GM23338 (cell line): ENCODE measurements around the gene BNC2. TPM values are rescaled to one million over a fixed set of nuclear protein-coding genes. Genes with fewer than 3 reads are reported as not detected.

Source experiments
- ATAC-seq: fragments of 200-7000 bp; cut with Tn5 transposase; 3 replicates; pipeline ENCODE4 v1.9.1; 2020
- DNase-seq: peaks from one replicate; pipeline ENCODE4 v3.0.0-alpha.2; 2015; ENCODE audit warnings: low spot score
- H2AFZ ChIP-seq: fragments of 200-600 bp; sonication (generic); 2 replicates; pipeline ENCODE4 v1.8.0; 2016; ENCODE audit warnings: antibody characterized with exemption, mild to moderate bottlenecking, moderate library complexity
- H3F3A ChIP-seq: fragments of 200-600 bp; sonication (generic); replicated peaks from 2 replicates; pipeline ENCODE4 v1.8.0; 2017; ENCODE audit warnings: antibody characterized with exemption, mixed run types, low read depth
- H3K27ac ChIP-seq: fragments of 200-600 bp; sonication (generic); 2 replicates; pipeline ENCODE4 v1.6.1; 2016; ENCODE audit warnings: low read depth
- H3K27me3 ChIP-seq: fragments of 200-600 bp; sonication (generic); 2 replicates; pipeline ENCODE4 v1.8.0; 2016; ENCODE audit warnings: mild to moderate bottlenecking, mixed run types, moderate library complexity; ENCODE audit not compliant: insufficient read depth
- H3K36me3 ChIP-seq: fragments of 200-600 bp; sonication (generic); 2 replicates; pipeline ENCODE4 v1.8.0; 2016; ENCODE audit warnings: mild to moderate bottlenecking; ENCODE audit not compliant: insufficient read depth
- H3K4me1 ChIP-seq: fragments of 200-600 bp; sonication (generic); 2 replicates; pipeline ENCODE4 v1.8.0; 2016; ENCODE audit warnings: mild to moderate bottlenecking, moderate library complexity; ENCODE audit not compliant: insufficient read depth
- H3K4me2 ChIP-seq: fragments of 200-600 bp; sonication (generic); 2 replicates; pipeline ENCODE4 v1.7.1; 2017; ENCODE audit warnings: mixed run types
- H3K4me3 ChIP-seq: fragments of 200-600 bp; sonication (generic); 2 replicates; pipeline ENCODE4 v1.6.1; 2016; ENCODE audit warnings: mixed run types
- H3K79me2 ChIP-seq: fragments of 200-600 bp; sonication (generic); replicated peaks from 2 replicates; pipeline ENCODE4 v1.8.0; 2017; ENCODE audit warnings: mild to moderate bottlenecking; ENCODE audit not compliant: insufficient read depth
- H3K9me2 ChIP-seq: fragments of 200-600 bp; sonication (generic); 2 replicates; pipeline ENCODE4 v1.8.0; 2017; ENCODE audit not compliant: insufficient read depth
- H4K20me1 ChIP-seq: fragments of 200-600 bp; sonication (generic); replicated peaks from 2 replicates; pipeline ENCODE4 v1.8.0; 2017; ENCODE audit warnings: mild to moderate bottlenecking; ENCODE audit not compliant: insufficient read depth
- H3K27ac Mint-ChIP-seq: 2 replicates; pipeline ENCODE4 v1.8.0; 2020; ENCODE audit warnings: inconsistent platforms, mild to moderate bottlenecking, moderate library complexity, mixed read lengths
- H3K27me3 Mint-ChIP-seq: 3 replicates; pipeline ENCODE4 v1.8.0; 2022; ENCODE audit warnings: low read depth, mild to moderate bottlenecking, moderate library complexity, mixed read lengths, inconsistent platforms; ENCODE audit not compliant: insufficient read depth, poor library complexity
- H3K36me3 Mint-ChIP-seq: 3 replicates; pipeline ENCODE4 v1.8.0; 2021; ENCODE audit warnings: low read depth, mild to moderate bottlenecking, inconsistent platforms, moderate library complexity, mixed read lengths
- H3K4me1 Mint-ChIP-seq: 3 replicates; pipeline ENCODE4 v1.8.0; 2020; ENCODE audit warnings: mild to moderate bottlenecking, inconsistent platforms, mixed read lengths
- H3K4me3 Mint-ChIP-seq: 3 replicates; pipeline ENCODE4 v1.8.0; 2021; ENCODE audit warnings: moderate library complexity, mild to moderate bottlenecking, inconsistent platforms, mixed read lengths
- H3K9me3 Mint-ChIP-seq: 3 replicates; pipeline ENCODE4 v1.8.0; 2020; ENCODE audit warnings: moderate library complexity, mild to moderate bottlenecking, inconsistent platforms, mixed read lengths
- CREB1 ChIP-seq: fragments of 250-450 bp; sonication (Bioruptor Pico); IDR thresholded peaks from 2 replicates; pipeline ENCODE4 v1.5.0; 2020; ENCODE audit warnings: low read depth, mild to moderate bottlenecking, moderate library complexity
- EZH2phosphoT487 ChIP-seq: fragments of 200-600 bp; sonication (generic); IDR thresholded peaks from one replicate; pipeline ENCODE4 v1.8.1; 2018; ENCODE audit warnings: antibody characterized with exemption; ENCODE audit not compliant: unreplicated experiment
- JUNB ChIP-seq: IDR thresholded peaks from one replicate; pipeline ENCODE4 v1.6.1; 2016; ENCODE audit warnings: antibody characterized with exemption; ENCODE audit not compliant: unreplicated experiment
- POLR2AphosphoS5 ChIP-seq: IDR thresholded peaks from 2 replicates; pipeline ENCODE4 v1.6.1; 2016; ENCODE audit warnings: antibody characterized with exemption, low read depth
- polyA plus RNA-seq: library from polyadenylated mRNA; unstranded; fragments of >200 nt; fragmentation: Nextera tagmentation; extraction: Ambion mirVana; gene quantifications from 2 replicates; pipeline ENCODE4 v1.2.1, GENCODE V29; 2016
- total RNA-seq: library from RNA; depleted of rRNA; stranded (reverse); fragments of >200 nt; shearing (Covaris generic); gene quantifications from 2 replicates; pipeline ENCODE4 v1.2.3, GENCODE V29; 2014
- TF ChIP-seq, protein P1 (sequence below): fragments of 250-450 bp; sonication (Bioruptor Pico); IDR thresholded peaks from 2 replicates; pipeline ENCODE4 v1.5.0; 2020; ENCODE audit warnings: mild to moderate bottlenecking, moderate library complexity
- TF ChIP-seq, protein P2 (sequence below): IDR thresholded peaks from 2 replicates; pipeline ENCODE4 v1.6.1; 2016; ENCODE audit warnings: antibody characterized with exemption

BNC2 gene
- total and polyA plus RNA-seq, 2 experiments from 2014 or later = 12.7 to 13.2 TPM

DNA sequence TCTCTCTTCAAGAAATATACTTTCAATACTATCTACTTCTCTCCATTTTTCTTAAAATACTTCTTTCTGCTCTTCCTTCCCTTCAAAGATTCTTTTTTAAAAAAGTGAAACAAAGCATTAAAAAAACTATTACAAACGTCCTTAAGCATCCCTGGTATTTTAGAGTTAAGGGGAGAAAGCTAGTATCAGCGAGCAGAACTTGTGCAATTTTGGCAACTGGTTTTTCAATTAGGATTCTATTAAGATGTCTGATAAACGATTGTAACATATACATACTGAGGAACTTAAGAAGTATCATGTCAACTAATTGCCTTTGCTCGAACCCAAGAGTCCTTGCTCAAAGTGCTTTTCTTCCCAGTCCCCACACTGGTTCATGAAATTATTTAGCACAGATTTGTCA is 459.2 kb downstream of the BNC2 start:
- TF ChIP-seq, protein P1, sequence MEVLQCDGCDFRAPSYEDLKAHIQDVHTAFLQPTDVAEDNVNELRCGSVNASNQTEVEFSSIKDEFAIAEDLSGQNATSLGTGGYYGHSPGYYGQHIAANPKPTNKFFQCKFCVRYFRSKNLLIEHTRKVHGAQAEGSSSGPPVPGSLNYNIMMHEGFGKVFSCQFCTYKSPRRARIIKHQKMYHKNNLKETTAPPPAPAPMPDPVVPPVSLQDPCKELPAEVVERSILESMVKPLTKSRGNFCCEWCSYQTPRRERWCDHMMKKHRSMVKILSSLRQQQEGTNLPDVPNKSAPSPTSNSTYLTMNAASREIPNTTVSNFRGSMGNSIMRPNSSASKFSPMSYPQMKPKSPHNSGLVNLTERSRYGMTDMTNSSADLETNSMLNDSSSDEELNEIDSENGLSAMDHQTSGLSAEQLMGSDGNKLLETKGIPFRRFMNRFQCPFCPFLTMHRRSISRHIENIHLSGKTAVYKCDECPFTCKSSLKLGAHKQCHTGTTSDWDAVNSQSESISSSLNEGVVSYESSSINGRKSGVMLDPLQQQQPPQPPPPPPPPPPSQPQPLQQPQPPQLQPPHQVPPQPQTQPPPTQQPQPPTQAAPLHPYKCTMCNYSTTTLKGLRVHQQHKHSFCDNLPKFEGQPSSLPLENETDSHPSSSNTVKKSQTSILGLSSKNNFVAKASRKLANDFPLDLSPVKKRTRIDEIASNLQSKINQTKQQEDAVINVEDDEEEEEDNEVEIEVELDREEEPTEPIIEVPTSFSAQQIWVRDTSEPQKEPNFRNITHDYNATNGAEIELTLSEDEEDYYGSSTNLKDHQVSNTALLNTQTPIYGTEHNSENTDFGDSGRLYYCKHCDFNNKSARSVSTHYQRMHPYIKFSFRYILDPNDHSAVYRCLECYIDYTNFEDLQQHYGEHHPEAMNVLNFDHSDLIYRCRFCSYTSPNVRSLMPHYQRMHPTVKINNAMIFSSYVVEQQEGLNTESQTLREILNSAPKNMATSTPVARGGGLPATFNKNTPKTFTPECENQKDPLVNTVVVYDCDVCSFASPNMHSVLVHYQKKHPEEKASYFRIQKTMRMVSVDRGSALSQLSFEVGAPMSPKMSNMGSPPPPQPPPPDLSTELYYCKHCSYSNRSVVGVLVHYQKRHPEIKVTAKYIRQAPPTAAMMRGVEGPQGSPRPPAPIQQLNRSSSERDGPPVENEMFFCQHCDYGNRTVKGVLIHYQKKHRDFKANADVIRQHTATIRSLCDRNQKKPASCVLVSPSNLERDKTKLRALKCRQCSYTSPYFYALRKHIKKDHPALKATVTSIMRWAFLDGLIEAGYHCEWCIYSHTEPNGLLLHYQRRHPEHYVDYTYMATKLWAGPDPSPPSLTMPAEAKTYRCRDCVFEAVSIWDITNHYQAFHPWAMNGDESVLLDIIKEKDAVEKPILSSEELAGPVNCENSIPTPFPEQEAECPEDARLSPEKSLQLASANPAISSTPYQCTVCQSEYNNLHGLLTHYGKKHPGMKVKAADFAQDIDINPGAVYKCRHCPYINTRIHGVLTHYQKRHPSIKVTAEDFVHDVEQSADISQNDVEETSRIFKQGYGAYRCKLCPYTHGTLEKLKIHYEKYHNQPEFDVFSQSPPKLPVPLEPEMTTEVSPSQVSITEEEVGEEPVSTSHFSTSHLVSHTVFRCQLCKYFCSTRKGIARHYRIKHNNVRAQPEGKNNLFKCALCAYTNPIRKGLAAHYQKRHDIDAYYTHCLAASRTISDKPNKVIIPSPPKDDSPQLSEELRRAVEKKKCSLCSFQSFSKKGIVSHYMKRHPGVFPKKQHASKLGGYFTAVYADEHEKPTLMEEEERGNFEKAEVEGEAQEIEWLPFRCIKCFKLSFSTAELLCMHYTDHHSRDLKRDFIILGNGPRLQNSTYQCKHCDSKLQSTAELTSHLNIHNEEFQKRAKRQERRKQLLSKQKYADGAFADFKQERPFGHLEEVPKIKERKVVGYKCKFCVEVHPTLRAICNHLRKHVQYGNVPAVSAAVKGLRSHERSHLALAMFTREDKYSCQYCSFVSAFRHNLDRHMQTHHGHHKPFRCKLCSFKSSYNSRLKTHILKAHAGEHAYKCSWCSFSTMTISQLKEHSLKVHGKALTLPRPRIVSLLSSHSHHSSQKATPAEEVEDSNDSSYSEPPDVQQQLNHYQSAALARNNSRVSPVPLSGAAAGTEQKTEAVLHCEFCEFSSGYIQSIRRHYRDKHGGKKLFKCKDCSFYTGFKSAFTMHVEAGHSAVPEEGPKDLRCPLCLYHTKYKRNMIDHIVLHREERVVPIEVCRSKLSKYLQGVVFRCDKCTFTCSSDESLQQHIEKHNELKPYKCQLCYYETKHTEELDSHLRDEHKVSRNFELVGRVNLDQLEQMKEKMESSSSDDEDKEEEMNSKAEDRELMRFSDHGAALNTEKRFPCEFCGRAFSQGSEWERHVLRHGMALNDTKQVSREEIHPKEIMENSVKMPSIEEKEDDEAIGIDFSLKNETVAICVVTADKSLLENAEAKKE (CRISPR knock-in tag) = no peak
- no peak for TF ChIP-seq EZH2phosphoT487
- no peak for TF ChIP-seq CREB1
- TF ChIP-seq, protein P2, sequence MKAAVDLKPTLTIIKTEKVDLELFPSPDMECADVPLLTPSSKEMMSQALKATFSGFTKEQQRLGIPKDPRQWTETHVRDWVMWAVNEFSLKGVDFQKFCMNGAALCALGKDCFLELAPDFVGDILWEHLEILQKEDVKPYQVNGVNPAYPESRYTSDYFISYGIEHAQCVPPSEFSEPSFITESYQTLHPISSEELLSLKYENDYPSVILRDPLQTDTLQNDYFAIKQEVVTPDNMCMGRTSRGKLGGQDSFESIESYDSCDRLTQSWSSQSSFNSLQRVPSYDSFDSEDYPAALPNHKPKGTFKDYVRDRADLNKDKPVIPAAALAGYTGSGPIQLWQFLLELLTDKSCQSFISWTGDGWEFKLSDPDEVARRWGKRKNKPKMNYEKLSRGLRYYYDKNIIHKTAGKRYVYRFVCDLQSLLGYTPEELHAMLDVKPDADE = no peak
- no peak for TF ChIP-seq JUNB
- no peak for TF ChIP-seq POLR2AphosphoS5
- DNase-seq (no peak), ATAC-seq (no peak)
- Histone ChIP-seq H3K4me1 (peaks cover 19% of the 10 kb centered on the region), H3K9me2 (no peaks in the 10 kb centered on the region), H3K36me3 (no peaks in the 10 kb centered on the region), H3K4me2 (no peak overlapping the region), H3K79me2 (no peaks in the 10 kb centered on the region), H4K20me1 (no peaks in the 10 kb centered on the region), H3K27me3 (no peaks in the 10 kb centered on the region), H3F3A (no peaks in the 10 kb centered on the region), H3K27ac (no peak overlapping the region), H3K4me3 (no peak overlapping the region), H2AFZ (no peak overlapping the region)
- no peaks in the 10 kb centered on the region for H3K9me3 Mint-ChIP-seq
- H3K27me3 Mint-ChIP-seq = no peaks in the 10 kb centered on the region
- H3K4me3 Mint-ChIP-seq = no peak overlapping the region
- H3K27ac Mint-ChIP-seq = no peak overlapping the region
- peaks cover 31% of the 10 kb centered on the region for H3K4me1 Mint-ChIP-seq
- no peaks in the 10 kb centered on the region for H3K36me3 Mint-ChIP-seq
